ENCODE results near the gene CYP26B1. TPM values are rescaled to one million over a fixed set of nuclear protein-coding genes. Genes with fewer than 3 reads are reported as not detected.

Gene CYP26B1
- total RNA-seq, 1 donor from 2014 or later: 1.5 TPM

DNA sequence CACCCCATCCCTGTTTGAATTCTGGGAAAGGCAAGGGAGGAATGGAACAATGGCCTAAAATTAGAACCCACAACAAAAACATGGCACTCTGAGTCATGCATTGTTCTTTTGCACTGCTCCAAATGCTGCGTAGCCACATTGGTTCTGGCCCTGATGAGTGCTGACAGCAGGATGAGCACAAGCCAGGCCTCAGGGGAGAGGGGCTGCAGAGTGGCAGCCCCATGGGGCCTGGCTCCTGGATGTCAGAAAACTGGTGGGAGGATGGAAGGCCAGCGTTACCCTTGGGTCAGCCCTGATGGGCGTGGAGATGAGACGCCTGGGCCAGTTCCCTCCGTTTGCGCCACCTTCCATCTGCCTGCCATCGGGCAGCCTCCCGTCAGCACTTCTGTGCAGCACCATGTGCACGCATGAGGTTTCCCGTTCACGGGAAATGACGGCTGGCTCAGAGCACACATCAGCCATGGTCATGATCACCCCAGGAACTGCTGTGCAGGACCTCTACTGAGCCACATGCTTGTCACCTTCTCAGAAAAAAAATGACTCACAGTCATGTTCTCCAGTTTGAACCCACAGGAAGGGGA is 65.6 kb downstream of the CYP26B1 start:
- no peak overlapping the region for H3K27ac ChIP-seq (replicated peaks)
- TF ChIP-seq, protein P1, sequence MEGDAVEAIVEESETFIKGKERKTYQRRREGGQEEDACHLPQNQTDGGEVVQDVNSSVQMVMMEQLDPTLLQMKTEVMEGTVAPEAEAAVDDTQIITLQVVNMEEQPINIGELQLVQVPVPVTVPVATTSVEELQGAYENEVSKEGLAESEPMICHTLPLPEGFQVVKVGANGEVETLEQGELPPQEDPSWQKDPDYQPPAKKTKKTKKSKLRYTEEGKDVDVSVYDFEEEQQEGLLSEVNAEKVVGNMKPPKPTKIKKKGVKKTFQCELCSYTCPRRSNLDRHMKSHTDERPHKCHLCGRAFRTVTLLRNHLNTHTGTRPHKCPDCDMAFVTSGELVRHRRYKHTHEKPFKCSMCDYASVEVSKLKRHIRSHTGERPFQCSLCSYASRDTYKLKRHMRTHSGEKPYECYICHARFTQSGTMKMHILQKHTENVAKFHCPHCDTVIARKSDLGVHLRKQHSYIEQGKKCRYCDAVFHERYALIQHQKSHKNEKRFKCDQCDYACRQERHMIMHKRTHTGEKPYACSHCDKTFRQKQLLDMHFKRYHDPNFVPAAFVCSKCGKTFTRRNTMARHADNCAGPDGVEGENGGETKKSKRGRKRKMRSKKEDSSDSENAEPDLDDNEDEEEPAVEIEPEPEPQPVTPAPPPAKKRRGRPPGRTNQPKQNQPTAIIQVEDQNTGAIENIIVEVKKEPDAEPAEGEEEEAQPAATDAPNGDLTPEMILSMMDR (IDR thresholded peaks at IDR 0.05; ENCODE audit: borderline replicate concordance): no peak
- no peaks in the 10 kb centered on the region for H3K36me3 ChIP-seq
- no peaks in the 10 kb centered on the region for H3K4me1 ChIP-seq
- DNase-seq: no peak
- H3K9me3 ChIP-seq (replicated peaks): no peaks in the 10 kb centered on the region
- H3K27me3 ChIP-seq (ENCODE audit: low read depth): peaks cover 16% of the 10 kb centered on the region
- intact Hi-C loops (cut with micrococcal nuclease): no loop called here
- no peak overlapping the region for H3K4me3 ChIP-seq

DNA sequence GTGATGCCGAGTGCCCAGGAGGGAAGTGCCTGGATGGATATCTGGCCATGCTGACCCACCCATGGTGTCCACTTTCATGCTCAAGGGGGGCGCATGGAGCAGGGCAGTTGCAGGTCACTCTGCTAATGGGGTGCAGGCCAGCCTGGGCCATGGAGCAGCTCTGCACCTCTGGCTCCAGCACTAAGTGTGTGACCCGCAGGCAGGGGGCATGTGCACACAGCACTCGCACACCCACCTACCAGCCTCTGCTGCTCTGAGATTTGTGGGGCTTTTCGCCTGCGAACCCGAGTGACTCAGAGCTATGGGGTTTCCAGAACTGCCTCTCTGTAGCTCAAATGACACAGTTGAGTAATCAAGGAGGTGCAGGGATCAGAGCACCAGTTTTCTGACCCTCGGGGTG is 66.2 kb downstream of the CYP26B1 start:
- TF ChIP-seq, protein P1 (IDR thresholded peaks at IDR 0.05; ENCODE audit: borderline replicate concordance): no peak
- intact Hi-C loops (cut with micrococcal nuclease): no loop called here
- no peaks in the 10 kb centered on the region for H3K9me3 ChIP-seq (replicated peaks)
- DNase-seq: no peak
- no peak overlapping the region for H3K27ac ChIP-seq (replicated peaks)
- H3K36me3 ChIP-seq: no peaks in the 10 kb centered on the region
- no peak overlapping the region for H3K4me3 ChIP-seq
- no peaks in the 10 kb centered on the region for H3K4me1 ChIP-seq
- H3K27me3 ChIP-seq (ENCODE audit: low read depth): peaks cover 16% of the 10 kb centered on the region

DNA sequence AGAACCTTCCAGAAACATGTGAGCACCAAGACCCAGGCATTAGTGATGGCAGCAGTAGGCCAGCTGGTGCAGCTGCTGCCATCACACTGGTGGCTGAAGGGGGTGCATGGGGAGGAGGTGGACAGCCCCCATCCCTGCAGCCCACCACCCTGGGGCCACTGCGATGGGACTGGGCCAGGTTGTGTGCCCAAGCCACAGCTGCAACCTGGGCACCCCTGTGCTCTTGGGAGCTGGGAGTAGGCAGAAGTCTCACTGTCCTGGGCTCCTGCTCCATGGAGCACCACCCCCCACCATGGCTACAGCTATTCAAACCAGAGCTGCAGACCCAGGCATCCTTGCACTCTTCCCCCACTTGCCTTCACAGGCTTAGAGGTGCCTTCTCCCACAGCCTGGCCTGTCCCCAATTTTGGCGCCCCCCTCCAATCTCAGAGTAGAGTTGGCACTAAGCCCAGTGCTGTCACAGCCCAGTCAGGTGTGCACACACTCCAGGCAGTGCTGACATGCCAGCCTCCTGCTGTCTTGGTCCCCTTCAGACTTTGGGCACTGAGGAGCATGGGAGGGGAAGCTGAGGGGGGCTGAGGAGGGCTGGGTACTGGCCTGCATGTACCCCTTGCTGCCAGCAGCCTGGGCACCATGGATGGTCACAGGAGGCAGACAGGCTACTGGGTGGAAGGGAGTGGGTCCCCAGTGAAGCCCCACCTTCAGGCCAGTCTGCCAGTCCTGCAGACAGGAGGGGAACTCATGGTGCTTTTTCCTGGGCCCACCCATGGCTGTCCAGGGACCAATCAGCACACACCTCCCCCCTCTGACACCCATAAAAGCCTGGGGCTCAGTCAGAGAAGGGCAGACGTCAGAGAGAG is 67.1 kb downstream of the CYP26B1 start:
- intact Hi-C loops (cut with micrococcal nuclease): no loop called here
- Histone ChIP-seq H3K27me3 (ENCODE audit: low read depth) (peaks cover 15% of the 10 kb centered on the region), H3K36me3 (no peaks in the 10 kb centered on the region), H3K4me3 (no peak overlapping the region), H3K9me3 (replicated peaks) (peaks cover 3% of the 10 kb centered on the region), H3K27ac (replicated peaks) (no peak overlapping the region), H3K4me1 (no peaks in the 10 kb centered on the region)
- no peak for DNase-seq
- TF ChIP-seq, protein P1 (IDR thresholded peaks at IDR 0.05; ENCODE audit: borderline replicate concordance): no peak
